HL-60/S4 (cell line): ENCODE measurements around the gene MMAB.

Source experiments
- in situ Hi-C: fragments of 300-500 bp; cut with MboI; formaldehyde crosslinking; loops from 2 replicates; pipeline ENCODE4 v1.14.3; 2022; ENCODE audit warnings: low sequenced_read_pairs

The MMAB gene

GRCh38 chr12:109586385-109587296 is 13.3 kb upstream of the MMAB start:
- in situ Hi-C loops = no loop called here

- in situ Hi-C loops = no loop called here
These were observed 10.4 kb upstream of the MMAB start for GRCh38 chr12:109583733-109584132.

- in situ Hi-C loops = no loop called here
These were observed 9.3 kb upstream of the MMAB start for GRCh38 chr12:109582636-109583035.

GRCh38 chr12:109581856-109582255 is 8.6 kb upstream of the MMAB start:
- in situ Hi-C loops = no loop called here

- in situ Hi-C loops = no loop called here
These were observed 8.0 kb upstream of the MMAB start for GRCh38 chr12:109581334-109581691.

- in situ Hi-C loops = no loop called here
These were observed 7.5 kb upstream of the MMAB start for GRCh38 chr12:109580684-109581333.

GRCh38 chr12:109580272-109580671 is 7.0 kb upstream of the MMAB start:
- in situ Hi-C loops = no loop called here

GRCh38 chr12:109579639-109580038 is 6.3 kb upstream of the MMAB start:
- in situ Hi-C loops = no loop called here

GRCh38 chr12:109578330-109578927 is 5.1 kb upstream of the MMAB start:
- in situ Hi-C loops = no loop called here

GRCh38 chr12:109577311-109577710 is 4.0 kb upstream of the MMAB start:
- in situ Hi-C loops = no loop called here

GRCh38 chr12:109575683-109576082 is 2.4 kb upstream of the MMAB start:
- in situ Hi-C loops = no loop called here

GRCh38 chr12:109573914-109574244 is 575 bp upstream of the MMAB start:
- in situ Hi-C loops = no loop called here

- in situ Hi-C loops = no loop called here
These were observed 828 bp downstream of the MMAB start for GRCh38 chr12:109572506-109572845.

GRCh38 chr12:109571773-109572505 is 1.4 kb downstream of the MMAB start:
- in situ Hi-C loops = no loop called here

GRCh38 chr12:109568486-109568885 is 4.8 kb downstream of the MMAB start:
- in situ Hi-C loops = no loop called here

- in situ Hi-C loops = no loop called here
These were observed 5.3 kb downstream of the MMAB start for GRCh38 chr12:109567967-109568366.

GRCh38 chr12:109567296-109567695 is 6.0 kb downstream of the MMAB start:
- in situ Hi-C loops = no loop called here

- in situ Hi-C loops = no loop called here
These were observed 6.9 kb downstream of the MMAB start for GRCh38 chr12:109566424-109566823.

- in situ Hi-C loops = no loop called here
These were observed 9.7 kb downstream of the MMAB start for GRCh38 chr12:109563291-109564284.

GRCh38 chr12:109562871-109563270 is 10.4 kb downstream of the MMAB start:
- in situ Hi-C loops = no loop called here
